ENCODE results near the gene LINC00632.

DNA sequence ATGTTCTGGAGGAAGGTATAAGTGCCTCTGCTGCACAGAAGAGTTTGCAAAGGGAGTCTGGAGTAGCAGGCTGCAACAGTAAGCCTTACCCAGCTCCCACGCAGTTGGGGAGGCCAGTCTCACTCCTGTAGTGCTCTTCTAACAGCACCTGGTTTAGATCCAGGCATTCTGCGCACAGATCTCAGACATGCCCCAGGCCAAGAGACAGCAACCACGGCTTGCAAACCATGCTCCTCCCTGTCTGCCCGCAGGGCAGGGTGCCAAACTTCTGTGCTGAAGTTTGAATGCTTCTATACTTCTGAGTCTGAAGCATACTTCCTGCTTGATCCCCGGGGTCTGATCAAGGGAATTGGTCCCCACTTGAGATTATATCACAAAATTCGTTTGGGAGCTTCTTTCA is 106.3 kb downstream of the LINC00632 start:
- TF ChIP-seq, protein P1, sequence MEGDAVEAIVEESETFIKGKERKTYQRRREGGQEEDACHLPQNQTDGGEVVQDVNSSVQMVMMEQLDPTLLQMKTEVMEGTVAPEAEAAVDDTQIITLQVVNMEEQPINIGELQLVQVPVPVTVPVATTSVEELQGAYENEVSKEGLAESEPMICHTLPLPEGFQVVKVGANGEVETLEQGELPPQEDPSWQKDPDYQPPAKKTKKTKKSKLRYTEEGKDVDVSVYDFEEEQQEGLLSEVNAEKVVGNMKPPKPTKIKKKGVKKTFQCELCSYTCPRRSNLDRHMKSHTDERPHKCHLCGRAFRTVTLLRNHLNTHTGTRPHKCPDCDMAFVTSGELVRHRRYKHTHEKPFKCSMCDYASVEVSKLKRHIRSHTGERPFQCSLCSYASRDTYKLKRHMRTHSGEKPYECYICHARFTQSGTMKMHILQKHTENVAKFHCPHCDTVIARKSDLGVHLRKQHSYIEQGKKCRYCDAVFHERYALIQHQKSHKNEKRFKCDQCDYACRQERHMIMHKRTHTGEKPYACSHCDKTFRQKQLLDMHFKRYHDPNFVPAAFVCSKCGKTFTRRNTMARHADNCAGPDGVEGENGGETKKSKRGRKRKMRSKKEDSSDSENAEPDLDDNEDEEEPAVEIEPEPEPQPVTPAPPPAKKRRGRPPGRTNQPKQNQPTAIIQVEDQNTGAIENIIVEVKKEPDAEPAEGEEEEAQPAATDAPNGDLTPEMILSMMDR (IDR thresholded peaks at IDR 0.05): no peak
- no peak for TF ChIP-seq EP300 (IDR thresholded peaks at IDR 0.05; ENCODE audit: low read depth)

Data from transverse colon (tissue), 3 donors.